PC-9 (cell line): Measurements from ENCODE around the gene XIRP2. TPM values are rescaled to one million over a fixed set of nuclear protein-coding genes. Genes with fewer than 3 reads are reported as not detected.

Source experiments
- BruUV-seq: library from RNA; stranded (reverse); fragments of 400-500 nt; replicated peaks from 2 replicates; lab custom pipeline; 2021; lab: Mats Ljungman, UMichigan
- CTCF ChIA-PET: fragments of 300-600 bp; sonication (Branson Sonifier 250); formaldehyde crosslinking; loops from one replicate; lab custom pipeline; 2022; ENCODE audit warnings: antibody characterized with exemption; lab: Charles Lee
- POLR2A ChIA-PET: fragments of 300-600 bp; sonication (Branson Sonifier 250); formaldehyde crosslinking; loops from one replicate; lab custom pipeline; 2022; ENCODE audit warnings: antibody characterized with exemption; ENCODE audit not compliant: unreplicated experiment; lab: Charles Lee
- DNase-seq, 2 experiments: peaks; one replicate each; pipeline versions ENCODE4 v3.0.0 to v3.0.0-alpha.2; 2015 to 2022; ENCODE audit warnings: mixed read lengths in 1 of 2
- H2AFZ ChIP-seq: fragments of 200-600 bp; sonication (generic); 2 replicates; pipeline ENCODE4 v1.8.1; 2017; ENCODE audit warnings: antibody characterized with exemption
- H3F3A ChIP-seq: fragments of 200-600 bp; sonication (generic); 2 replicates; pipeline ENCODE4 v1.8.1; 2017; ENCODE audit warnings: antibody characterized with exemption, mild to moderate bottlenecking, low read depth; ENCODE audit not compliant: insufficient read depth
- H3K27ac ChIP-seq: fragments of 200-600 bp; sonication (generic); 2 replicates; pipeline ENCODE4 v1.6.1; 2016; ENCODE audit warnings: mixed run types
- H3K27me3 ChIP-seq: fragments of 200-600 bp; sonication (generic); 2 replicates; pipeline ENCODE4 v1.6.1; 2016; ENCODE audit warnings: low read depth, mixed run types; ENCODE audit not compliant: insufficient read depth
- H3K36me3 ChIP-seq: fragments of 200-600 bp; sonication (generic); 2 replicates; pipeline ENCODE4 v1.6.1; 2016; ENCODE audit warnings: low read depth, mixed run types
- H3K4me1 ChIP-seq: fragments of 200-600 bp; sonication (generic); replicated peaks from 2 replicates; pipeline ENCODE4 v1.6.1; 2016; ENCODE audit warnings: mixed run types; ENCODE audit not compliant: insufficient read depth
- H3K4me2 ChIP-seq: fragments of 200-600 bp; sonication (generic); 2 replicates; pipeline ENCODE4 v1.6.1; 2017; ENCODE audit warnings: mixed run types
- H3K4me3 ChIP-seq: fragments of 200-600 bp; sonication (generic); 2 replicates; pipeline ENCODE4 v1.6.1; 2016; ENCODE audit warnings: mixed run types
- H3K79me2 ChIP-seq: fragments of 200-600 bp; sonication (generic); 2 replicates; pipeline ENCODE4 v1.6.1; 2017; ENCODE audit warnings: low read depth, mixed run types
- H3K9me2 ChIP-seq: fragments of 200-600 bp; sonication (generic); 2 replicates; pipeline ENCODE4 v1.8.1; 2017; ENCODE audit warnings: mild to moderate bottlenecking; ENCODE audit not compliant: insufficient read depth
- H3K9me3 ChIP-seq: fragments of 200-600 bp; sonication (generic); 2 replicates; pipeline ENCODE4 v1.8.1; 2016; ENCODE audit warnings: low read depth; ENCODE audit not compliant: insufficient read depth
- H4K20me1 ChIP-seq: fragments of 200-600 bp; sonication (generic); 2 replicates; pipeline ENCODE4 v1.8.1; 2017; ENCODE audit not compliant: insufficient read depth
- EZH2 ChIP-seq: fragments of 200-600 bp; sonication (generic); IDR thresholded peaks from 2 replicates; pipeline ENCODE4 v1.8.0; 2017; ENCODE audit warnings: antibody characterized with exemption, low read depth
- intact Hi-C: fragments of 100-400 bp; cut with micrococcal nuclease; formaldehyde crosslinking; loops from one replicate; pipeline ENCODE4 v1.10.0; 2022; ENCODE audit not compliant: unreplicated experiment
- total RNA-seq: library from RNA; stranded (reverse); gene quantifications from 2 replicates; pipeline ENCODE4 v1.2.3, GENCODE V29; 2021
- TF ChIP-seq, protein P1 (sequence below): fragments of 200-600 bp; sonication (generic); conservative IDR thresholded peaks from 2 replicates; pipeline ENCODE4 v1.6.1; 2017; ENCODE audit warnings: mixed run types, antibody characterized with exemption, mild to moderate bottlenecking, moderate library complexity

The XIRP2 gene
- total RNA-seq, 1 experiment from 2014 or later = not detected

GRCh38 chr2:166934817-166935216, 46.5 kb downstream of the XIRP2 start:
- Histone ChIP-seq H3K27ac (no peak overlapping the region), H3K9me2 (no peaks in the 10 kb centered on the region), H2AFZ (no peak overlapping the region), H3K79me2 (no peaks in the 10 kb centered on the region), H3K4me1 (no peaks in the 10 kb centered on the region), H3K36me3 (no peaks in the 10 kb centered on the region), H3K4me2 (no peak overlapping the region), H3K4me3 (no peak overlapping the region), H3K27me3 (no peaks in the 10 kb centered on the region), H4K20me1 (no peaks in the 10 kb centered on the region), H3F3A (no peaks in the 10 kb centered on the region), H3K9me3 (no peaks in the 10 kb centered on the region)
- DNase-seq = no peak
- POLR2A ChIA-PET = no interaction called here
- intact Hi-C loops = no loop called here
- TF ChIP-seq, protein P1, sequence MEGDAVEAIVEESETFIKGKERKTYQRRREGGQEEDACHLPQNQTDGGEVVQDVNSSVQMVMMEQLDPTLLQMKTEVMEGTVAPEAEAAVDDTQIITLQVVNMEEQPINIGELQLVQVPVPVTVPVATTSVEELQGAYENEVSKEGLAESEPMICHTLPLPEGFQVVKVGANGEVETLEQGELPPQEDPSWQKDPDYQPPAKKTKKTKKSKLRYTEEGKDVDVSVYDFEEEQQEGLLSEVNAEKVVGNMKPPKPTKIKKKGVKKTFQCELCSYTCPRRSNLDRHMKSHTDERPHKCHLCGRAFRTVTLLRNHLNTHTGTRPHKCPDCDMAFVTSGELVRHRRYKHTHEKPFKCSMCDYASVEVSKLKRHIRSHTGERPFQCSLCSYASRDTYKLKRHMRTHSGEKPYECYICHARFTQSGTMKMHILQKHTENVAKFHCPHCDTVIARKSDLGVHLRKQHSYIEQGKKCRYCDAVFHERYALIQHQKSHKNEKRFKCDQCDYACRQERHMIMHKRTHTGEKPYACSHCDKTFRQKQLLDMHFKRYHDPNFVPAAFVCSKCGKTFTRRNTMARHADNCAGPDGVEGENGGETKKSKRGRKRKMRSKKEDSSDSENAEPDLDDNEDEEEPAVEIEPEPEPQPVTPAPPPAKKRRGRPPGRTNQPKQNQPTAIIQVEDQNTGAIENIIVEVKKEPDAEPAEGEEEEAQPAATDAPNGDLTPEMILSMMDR = no peak
- CTCF ChIA-PET = no interaction called here
- no TSS peak for BruUV-seq

- H4K20me1 ChIP-seq = no peaks in the 10 kb centered on the region
- no peaks in the 10 kb centered on the region for H3K9me3 ChIP-seq
- no peaks in the 10 kb centered on the region for H3K36me3 ChIP-seq
- no peaks in the 10 kb centered on the region for H3K27me3 ChIP-seq
- no peak overlapping the region for H3K4me2 ChIP-seq
- intact Hi-C loops = no loop called here
- no peaks in the 10 kb centered on the region for H3F3A ChIP-seq
- H3K27ac ChIP-seq = no peak overlapping the region
- no peak overlapping the region for H3K4me3 ChIP-seq
- H3K9me2 ChIP-seq = no peaks in the 10 kb centered on the region
- no peak overlapping the region for H2AFZ ChIP-seq
- H3K4me1 ChIP-seq = no peaks in the 10 kb centered on the region
- no TSS peak for BruUV-seq
- ChIA-PET POLR2A (no interaction called here), CTCF (no interaction called here)
- TF ChIP-seq EZH2 = no peak
- no peaks in the 10 kb centered on the region for H3K79me2 ChIP-seq
- no peak for DNase-seq
These were observed 54.1 kb downstream of the XIRP2 start for GRCh38 chr2:166942377-166942776.

DNA sequence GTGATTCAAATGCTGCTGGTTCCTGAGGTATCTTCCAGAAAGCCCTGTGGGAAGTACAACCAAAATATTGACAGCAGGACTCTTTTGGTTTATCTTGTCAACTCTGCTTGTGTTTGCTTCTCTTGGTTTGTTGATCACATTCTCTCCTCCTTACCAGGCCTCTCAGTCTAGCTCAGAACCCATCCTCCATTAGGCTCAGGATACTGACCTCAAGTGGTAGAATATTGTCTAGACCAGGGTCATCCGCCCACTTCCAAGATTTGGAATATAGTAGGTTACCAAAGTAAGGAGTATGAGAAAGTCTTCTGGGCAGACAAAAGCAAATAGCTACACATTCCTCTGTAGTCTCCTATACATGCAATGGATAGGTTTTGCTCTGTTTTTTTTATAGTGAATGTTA, 56.6 kb downstream of the XIRP2 start:
- no peak for DNase-seq
- BruUV-seq = no TSS peak
- no peak overlapping the region for H3K27ac ChIP-seq
- intact Hi-C loops = no loop called here
- no peaks in the 10 kb centered on the region for H3K27me3 ChIP-seq
- H3K4me2 ChIP-seq = no peak overlapping the region
- ChIA-PET POLR2A (no interaction called here), CTCF (no interaction called here)
- H2AFZ ChIP-seq = no peak overlapping the region
- H3F3A ChIP-seq = no peaks in the 10 kb centered on the region
- H3K36me3 ChIP-seq = no peaks in the 10 kb centered on the region
- H3K4me3 ChIP-seq = no peak overlapping the region
- H4K20me1 ChIP-seq = no peaks in the 10 kb centered on the region
- H3K79me2 ChIP-seq = no peaks in the 10 kb centered on the region
- TF ChIP-seq, protein P1 = no peak
- no peak for TF ChIP-seq EZH2
- H3K4me1 ChIP-seq = no peaks in the 10 kb centered on the region
- H3K9me2 ChIP-seq = no peaks in the 10 kb centered on the region
- H3K9me3 ChIP-seq = no peaks in the 10 kb centered on the region

DNA sequence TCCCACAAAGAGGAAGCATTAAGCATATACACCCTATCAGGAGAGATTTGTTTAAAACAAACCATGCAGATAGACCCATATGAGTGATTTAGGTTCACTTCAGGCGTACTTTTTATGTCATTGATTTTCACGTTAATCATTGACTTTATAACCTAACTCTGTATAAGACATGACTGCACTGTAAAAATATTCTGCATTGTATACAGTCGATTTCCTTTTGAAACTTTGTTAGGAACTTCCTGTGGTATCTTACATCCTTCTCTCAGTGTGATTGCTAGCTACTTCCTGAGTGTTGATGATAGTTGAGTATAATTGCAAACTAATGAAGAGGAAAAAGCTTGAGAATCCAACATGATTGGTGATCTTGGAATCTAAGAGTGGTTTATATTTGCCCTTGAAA, 69.4 kb downstream of the XIRP2 start:
- no peak overlapping the region for H3K27ac ChIP-seq
- H3K9me3 ChIP-seq = no peaks in the 10 kb centered on the region
- CTCF ChIA-PET = no interaction called here
- POLR2A ChIA-PET = no interaction called here
- no peaks in the 10 kb centered on the region for H4K20me1 ChIP-seq
- no peaks in the 10 kb centered on the region for H3K4me1 ChIP-seq
- no peaks in the 10 kb centered on the region for H3K27me3 ChIP-seq
- no peak overlapping the region for H3K4me3 ChIP-seq
- H3K4me2 ChIP-seq = no peak overlapping the region
- H2AFZ ChIP-seq = no peak overlapping the region
- no peaks in the 10 kb centered on the region for H3K9me2 ChIP-seq
- no peak for DNase-seq
- intact Hi-C loops = no loop called here
- no peaks in the 10 kb centered on the region for H3K36me3 ChIP-seq
- no peaks in the 10 kb centered on the region for H3F3A ChIP-seq
- TF ChIP-seq EZH2 = no peak
- TF ChIP-seq, protein P1 = no peak
- H3K79me2 ChIP-seq = no peaks in the 10 kb centered on the region
- BruUV-seq = no TSS peak
